Parathyroid adenoma (tissue), 2 donors: Measurements from ENCODE around the gene CHD9.

Experiments used
- H2AFZ ChIP-seq: fragments of 300-600 bp; sonication (generic); one replicate; pipeline ENCODE4 v1.7.0; 2017; ENCODE audit warnings: antibody characterized with exemption, mild to moderate bottlenecking
- H3K27ac ChIP-seq: fragments of 300-600 bp; sonication (generic); one replicate; pipeline ENCODE4 v1.7.0; 2017
- H3K27me3 ChIP-seq: fragments of 300-600 bp; sonication (generic); one replicate; pipeline ENCODE4 v1.7.0; 2017; ENCODE audit warnings: low read length; ENCODE audit not compliant: control insufficient read depth, insufficient read depth
- H3K36me3 ChIP-seq: fragments of 300-600 bp; sonication (generic); one replicate; pipeline ENCODE4 v1.7.0; 2017; ENCODE audit warnings: low read length; ENCODE audit not compliant: control insufficient read depth, insufficient read depth
- H3K4me1 ChIP-seq: fragments of 300-600 bp; sonication (generic); one replicate; pipeline ENCODE4 v1.7.0; 2017; ENCODE audit warnings: control low read depth
- H3K4me2 ChIP-seq: fragments of 300-600 bp; sonication (generic); one replicate; pipeline ENCODE4 v1.7.0; 2017; ENCODE audit warnings: low read length
- H3K4me3 ChIP-seq: fragments of 300-600 bp; sonication (generic); one replicate; pipeline ENCODE4 v1.7.0; 2017; ENCODE audit warnings: low read depth, low read length
- H3K79me2 ChIP-seq: fragments of 300-600 bp; sonication (generic); one replicate; pipeline ENCODE4 v1.7.0; 2017; ENCODE audit warnings: control low read depth
- H3K9ac ChIP-seq: fragments of 300-600 bp; sonication (generic); one replicate; pipeline ENCODE4 v1.7.0; 2017; ENCODE audit warnings: mild to moderate bottlenecking
- H3K9me3 ChIP-seq: fragments of 300-600 bp; sonication (generic); one replicate; pipeline ENCODE4 v1.7.0; 2017; ENCODE audit warnings: low read length; ENCODE audit not compliant: control insufficient read depth
- TF ChIP-seq, protein P1 (sequence below): fragments of 300-600 bp; sonication (generic); IDR thresholded peaks from one replicate; pipeline ENCODE4 v1.7.0; 2017; ENCODE audit warnings: antibody characterized with exemption, mild to moderate bottlenecking
- donor health status: primary hyperparathyroidism.

Gene CHD9

DNA sequence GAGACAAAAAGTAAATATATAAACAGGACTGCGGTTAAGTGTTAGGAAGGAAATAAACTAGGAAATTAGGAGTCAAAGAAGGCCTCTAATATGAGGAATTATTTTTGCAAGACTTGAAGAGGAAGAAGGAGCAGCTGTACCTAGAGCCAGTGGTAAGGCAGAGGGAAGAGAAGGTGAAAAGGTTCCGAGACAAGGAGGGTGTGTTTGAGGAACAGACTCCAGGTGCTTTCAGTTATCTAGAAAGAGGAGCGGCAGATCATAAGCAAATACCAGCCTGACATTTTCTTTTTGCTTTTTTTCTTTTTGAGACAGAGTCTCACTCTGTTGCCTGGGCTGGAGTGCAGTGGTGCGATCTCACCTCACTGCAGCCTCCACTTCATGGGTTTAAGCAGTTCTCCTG lies 61.0 kb downstream of the CHD9 start:
- Histone ChIP-seq H3K4me3 (no peak overlapping the region), H3K9ac (no peak overlapping the region), H3K27ac (no peak overlapping the region), H2AFZ (no peak overlapping the region), H3K4me2 (no peak overlapping the region), H3K27me3 (no peaks in the 10 kb centered on the region), H3K9me3 (no peaks in the 10 kb centered on the region), H3K36me3 (no peaks in the 10 kb centered on the region), H3K79me2 (peaks cover 6% of the 10 kb centered on the region), H3K4me1 (peaks cover 4% of the 10 kb centered on the region)
- TF ChIP-seq, protein P1, sequence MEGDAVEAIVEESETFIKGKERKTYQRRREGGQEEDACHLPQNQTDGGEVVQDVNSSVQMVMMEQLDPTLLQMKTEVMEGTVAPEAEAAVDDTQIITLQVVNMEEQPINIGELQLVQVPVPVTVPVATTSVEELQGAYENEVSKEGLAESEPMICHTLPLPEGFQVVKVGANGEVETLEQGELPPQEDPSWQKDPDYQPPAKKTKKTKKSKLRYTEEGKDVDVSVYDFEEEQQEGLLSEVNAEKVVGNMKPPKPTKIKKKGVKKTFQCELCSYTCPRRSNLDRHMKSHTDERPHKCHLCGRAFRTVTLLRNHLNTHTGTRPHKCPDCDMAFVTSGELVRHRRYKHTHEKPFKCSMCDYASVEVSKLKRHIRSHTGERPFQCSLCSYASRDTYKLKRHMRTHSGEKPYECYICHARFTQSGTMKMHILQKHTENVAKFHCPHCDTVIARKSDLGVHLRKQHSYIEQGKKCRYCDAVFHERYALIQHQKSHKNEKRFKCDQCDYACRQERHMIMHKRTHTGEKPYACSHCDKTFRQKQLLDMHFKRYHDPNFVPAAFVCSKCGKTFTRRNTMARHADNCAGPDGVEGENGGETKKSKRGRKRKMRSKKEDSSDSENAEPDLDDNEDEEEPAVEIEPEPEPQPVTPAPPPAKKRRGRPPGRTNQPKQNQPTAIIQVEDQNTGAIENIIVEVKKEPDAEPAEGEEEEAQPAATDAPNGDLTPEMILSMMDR = no peak

DNA sequence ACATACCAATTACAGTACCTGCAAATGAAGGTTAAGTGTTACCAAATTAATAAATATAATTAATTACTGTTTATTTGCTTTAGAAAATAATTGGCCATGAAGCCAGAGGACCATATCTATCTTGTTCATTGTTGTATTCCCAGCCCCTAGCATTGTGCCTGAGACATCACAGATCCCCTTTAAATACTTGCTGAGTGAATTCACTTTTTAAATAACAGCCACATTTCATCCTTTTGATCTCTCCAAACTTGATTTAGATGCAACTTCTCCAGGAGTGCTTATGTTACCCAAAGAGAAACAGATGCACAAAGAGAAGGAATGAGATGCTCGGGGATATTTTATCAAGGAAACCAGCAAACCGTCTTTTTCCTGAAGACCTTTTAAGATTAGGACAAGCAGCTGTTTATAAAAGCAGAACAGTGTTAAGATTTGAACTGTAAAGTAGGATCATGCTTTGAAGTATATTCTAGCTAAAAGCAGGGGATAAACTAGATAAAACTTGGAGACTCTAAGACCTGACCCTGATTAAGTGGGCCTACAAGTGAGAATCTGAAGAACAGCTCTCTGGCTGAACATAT lies 66.3 kb downstream of the CHD9 start:
- no peaks in the 10 kb centered on the region for H3K9me3 ChIP-seq
- H3K27me3 ChIP-seq = no peaks in the 10 kb centered on the region
- TF ChIP-seq, protein P1 = no peak
- no peaks in the 10 kb centered on the region for H3K4me1 ChIP-seq
- H3K36me3 ChIP-seq = no peaks in the 10 kb centered on the region
- no peak overlapping the region for H3K9ac ChIP-seq
- H2AFZ ChIP-seq = no peak overlapping the region
- peaks cover 8% of the 10 kb centered on the region for H3K79me2 ChIP-seq
- H3K4me3 ChIP-seq = no peak overlapping the region
- no peak overlapping the region for H3K4me2 ChIP-seq
- no peak overlapping the region for H3K27ac ChIP-seq

DNA sequence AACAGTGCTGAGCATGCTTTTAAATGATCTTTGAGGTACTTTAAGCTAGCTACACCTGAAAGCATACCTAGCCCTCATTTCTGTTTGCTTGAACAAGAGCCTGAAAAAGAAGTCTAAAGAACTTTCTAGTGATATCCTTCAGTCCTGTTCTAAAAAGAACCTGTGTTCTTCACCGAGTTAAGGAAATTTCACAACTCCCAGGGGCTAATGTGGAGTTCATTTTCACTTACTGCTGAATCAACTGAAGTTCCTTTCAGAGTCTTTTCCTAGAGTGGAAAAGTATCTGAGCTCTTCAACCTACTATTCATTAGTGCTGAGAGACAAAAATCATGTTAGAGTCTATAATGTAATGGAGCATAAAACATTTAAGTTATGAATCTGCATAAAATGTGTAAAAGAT lies 66.9 kb downstream of the CHD9 start:
- TF ChIP-seq, protein P1 = no peak
- no peaks in the 10 kb centered on the region for H3K9me3 ChIP-seq
- no peaks in the 10 kb centered on the region for H3K36me3 ChIP-seq
- H3K27me3 ChIP-seq = no peaks in the 10 kb centered on the region
- H3K4me2 ChIP-seq = no peak overlapping the region
- H2AFZ ChIP-seq = no peak overlapping the region
- no peak overlapping the region for H3K27ac ChIP-seq
- H3K9ac ChIP-seq = no peak overlapping the region
- H3K4me1 ChIP-seq = no peaks in the 10 kb centered on the region
- H3K4me3 ChIP-seq = no peak overlapping the region
- peaks cover 9% of the 10 kb centered on the region for H3K79me2 ChIP-seq

DNA sequence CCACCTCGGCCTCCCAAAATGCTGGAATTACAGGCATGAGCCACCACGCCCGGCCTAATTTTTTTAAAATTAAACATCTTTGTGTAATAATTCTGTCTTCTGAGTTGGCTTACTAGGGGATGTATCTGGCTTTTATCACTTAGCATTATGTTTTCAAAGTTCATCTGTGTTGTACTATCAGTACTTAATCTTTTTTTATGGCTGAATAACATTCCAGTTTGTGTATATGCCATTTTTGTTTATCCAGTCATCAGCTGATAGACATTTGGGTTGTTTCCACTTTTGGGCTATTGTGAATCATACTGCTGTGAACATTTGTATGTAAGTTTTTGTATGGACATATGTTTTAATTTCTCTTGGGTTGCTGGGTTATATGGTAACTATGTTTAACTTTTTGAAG lies 69.0 kb downstream of the CHD9 start:
- no peaks in the 10 kb centered on the region for H3K36me3 ChIP-seq

DNA sequence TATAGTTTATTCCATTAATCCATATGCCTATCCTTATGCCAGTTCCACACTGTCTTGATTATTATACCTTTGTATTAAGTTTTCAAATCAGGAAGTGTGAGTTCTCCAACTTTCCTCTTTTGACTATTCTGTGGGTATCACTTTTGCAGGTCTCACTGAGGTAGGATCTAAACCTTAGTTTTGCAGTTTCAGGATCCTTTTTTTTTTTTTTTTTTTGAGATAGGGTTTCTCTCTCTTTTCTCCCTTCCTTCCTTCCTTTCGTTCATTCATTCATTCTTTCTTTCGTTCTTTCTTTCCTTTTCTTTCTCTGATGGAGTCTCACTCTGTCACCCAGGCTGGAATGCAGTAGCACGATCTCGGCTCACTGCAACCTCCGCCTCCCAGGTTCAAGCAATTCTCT lies 71.6 kb downstream of the CHD9 start:
- no peaks in the 10 kb centered on the region for H3K9me3 ChIP-seq
- TF ChIP-seq, protein P1 = no peak

More for the DNA sequence above, 69.0 kb downstream of the CHD9 start:
- no peak overlapping the region for H2AFZ ChIP-seq
- H3K4me1 ChIP-seq = no peaks in the 10 kb centered on the region
- H3K27ac ChIP-seq = no peak overlapping the region
- no peak overlapping the region for H3K9ac ChIP-seq
- TF ChIP-seq, protein P1 = no peak
- no peaks in the 10 kb centered on the region for H3K9me3 ChIP-seq
- H3K79me2 ChIP-seq = peaks cover 10% of the 10 kb centered on the region
- H3K4me2 ChIP-seq = no peak overlapping the region
- H3K4me3 ChIP-seq = no peak overlapping the region
- no peaks in the 10 kb centered on the region for H3K27me3 ChIP-seq

More for the DNA sequence above, 71.6 kb downstream of the CHD9 start:
- Histone ChIP-seq H2AFZ (no peak overlapping the region), H3K4me1 (peaks cover 5% of the 10 kb centered on the region), H3K79me2 (peaks cover 10% of the 10 kb centered on the region), H3K27me3 (no peaks in the 10 kb centered on the region), H3K36me3 (no peaks in the 10 kb centered on the region), H3K4me2 (no peak overlapping the region), H3K27ac (no peak overlapping the region), H3K9ac (no peak overlapping the region), H3K4me3 (no peak overlapping the region)
